Measurements from ENCODE around the gene SLC6A12. TPM values are rescaled to one million over a fixed set of nuclear protein-coding genes. Genes with fewer than 3 reads are reported as not detected.
"Not testable (repeated sequence)": the region's sequence is repeated elsewhere in the genome, so short reads cannot be mapped to it uniquely, and the experiment has no call there.

SLC6A12 gene
- total RNA-seq, 2 experiments from 2014 or later = not detected

DNA sequence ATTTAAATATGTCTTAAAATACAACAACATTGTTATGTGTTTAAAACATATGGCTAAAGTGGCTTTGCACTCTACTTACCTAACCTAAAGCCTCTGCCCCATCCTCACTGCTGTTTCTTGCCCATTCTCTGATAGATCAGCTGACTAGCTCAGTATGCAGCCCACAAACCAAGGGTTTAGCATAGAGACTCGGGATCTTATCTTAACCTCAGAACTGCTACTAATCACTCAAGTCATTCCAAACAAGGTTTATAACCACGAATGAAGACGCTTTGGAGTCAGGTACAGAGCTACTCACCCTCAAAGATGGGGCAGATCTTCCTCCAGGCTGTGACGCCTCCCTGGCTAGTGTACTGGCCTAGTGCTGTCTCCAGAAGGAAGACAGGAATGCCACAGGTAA is 29.4 kb upstream of the SLC6A12 start:
- Mint-ChIP-seq H3K4me1 (ENCODE audit: low read depth) (no peaks in the 10 kb centered on the region), H3K4me3 (no peak overlapping the region), H3K9me3 (ENCODE audit: insufficient read depth) (peaks cover 7% of the 10 kb centered on the region), H3K27ac (no peak overlapping the region), H3K27me3 (ENCODE audit: low read depth) (no peaks in the 10 kb centered on the region), H3K36me3 (ENCODE audit: low read depth) (no peaks in the 10 kb centered on the region)
- DNase-seq = no peak
- CTCF ChIA-PET = no interaction called here
- no peak for ATAC-seq
- POLR2A ChIA-PET = no interaction called here

DNA sequence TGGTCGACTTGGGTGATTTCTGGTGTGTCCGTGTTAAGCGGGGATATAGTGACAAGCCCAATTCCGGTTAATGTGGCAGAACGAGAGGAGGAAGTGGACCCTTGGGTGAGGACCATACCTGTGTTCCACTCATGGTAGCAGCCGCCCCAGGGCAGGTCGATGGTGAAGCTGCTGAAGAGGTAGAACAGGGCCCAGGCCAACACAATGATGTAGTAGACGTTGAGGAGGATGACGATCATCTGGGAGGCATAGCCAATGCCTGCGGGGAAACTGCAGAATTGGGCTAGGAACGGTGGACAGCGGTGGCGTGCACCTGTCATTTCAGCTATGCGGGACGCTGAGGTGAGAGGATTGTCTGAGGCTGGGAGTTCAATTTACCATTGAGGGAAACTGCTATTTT is 28.5 kb upstream of the SLC6A12 start:
- H3K36me3 Mint-ChIP-seq (ENCODE audit: low read depth) = no peaks in the 10 kb centered on the region
- peaks cover 4% of the 10 kb centered on the region for H3K9me3 Mint-ChIP-seq (ENCODE audit: insufficient read depth)
- no peak overlapping the region for H3K4me3 Mint-ChIP-seq

DNA sequence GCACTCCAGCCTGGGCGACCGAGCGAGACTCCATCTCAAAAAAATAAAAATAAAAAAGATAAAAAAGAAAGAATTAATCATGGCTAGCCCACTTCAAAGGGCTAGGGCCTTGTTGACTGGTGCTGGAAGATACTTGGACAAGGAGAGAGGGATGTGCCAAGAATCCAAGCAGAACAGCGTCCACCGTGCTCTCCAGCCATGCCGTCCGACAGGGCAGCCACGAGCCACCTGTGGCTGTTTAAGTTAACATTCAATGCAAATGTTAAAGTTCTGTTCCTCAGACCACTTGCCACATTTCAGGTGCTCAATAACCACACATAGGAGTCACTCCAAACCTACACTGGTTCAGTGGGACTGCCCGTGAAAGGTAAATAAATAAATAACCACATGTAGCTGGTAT is 27.3 kb upstream of the SLC6A12 start:
- Mint-ChIP-seq H3K36me3 (ENCODE audit: low read depth) (no peaks in the 10 kb centered on the region), H3K27me3 (ENCODE audit: low read depth) (no peaks in the 10 kb centered on the region)

More for the DNA sequence above, 28.5 kb upstream of the SLC6A12 start:
- Mint-ChIP-seq H3K27me3 (ENCODE audit: low read depth) (no peaks in the 10 kb centered on the region), H3K27ac (no peak overlapping the region), H3K4me1 (ENCODE audit: low read depth) (no peaks in the 10 kb centered on the region)
- no peak for DNase-seq
- CTCF ChIA-PET = interaction anchor here (0.7 kb wide), 1 partner anchor 27 kb away, joined by 3 read pairs; no protein-coding TSS in a partner anchor
- POLR2A ChIA-PET = no interaction called here
- ATAC-seq = no peak

DNA sequence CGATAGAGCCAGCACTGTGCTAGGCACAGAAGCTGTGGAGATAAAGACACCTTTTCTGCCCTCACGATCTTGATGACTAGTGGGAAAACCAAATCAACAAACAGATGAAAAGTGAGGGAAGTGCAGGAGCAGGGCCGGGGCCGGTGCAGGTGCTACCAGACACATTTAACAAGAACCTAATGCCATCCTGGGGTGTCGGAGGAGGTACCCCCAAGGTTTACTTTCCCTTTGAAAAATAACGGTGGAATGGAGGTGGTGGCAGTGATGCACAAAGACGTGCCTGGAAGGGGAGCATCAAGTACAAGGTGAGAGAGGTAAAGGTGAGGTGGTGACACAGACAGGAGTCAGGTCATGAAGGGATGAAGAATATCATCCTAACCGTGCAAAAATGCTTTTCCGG is 26.6 kb upstream of the SLC6A12 start:
- no peaks in the 10 kb centered on the region for H3K27me3 Mint-ChIP-seq (ENCODE audit: low read depth)
- DNase-seq (no peak), ATAC-seq (no peak)
- POLR2A ChIA-PET = no interaction called here
- H3K9me3 Mint-ChIP-seq (ENCODE audit: insufficient read depth) = peaks cover 12% of the 10 kb centered on the region
- CTCF ChIA-PET = no interaction called here
- no peak overlapping the region for H3K27ac Mint-ChIP-seq
- no peaks in the 10 kb centered on the region for H3K36me3 Mint-ChIP-seq (ENCODE audit: low read depth)
- H3K4me1 Mint-ChIP-seq (ENCODE audit: low read depth) = no peaks in the 10 kb centered on the region
- no peak overlapping the region for H3K4me3 Mint-ChIP-seq

More for the DNA sequence above, 27.3 kb upstream of the SLC6A12 start:
- ChIA-PET POLR2A (no interaction called here), CTCF (no interaction called here)
- no peak for DNase-seq
- H3K9me3 Mint-ChIP-seq (ENCODE audit: insufficient read depth) = peaks cover 6% of the 10 kb centered on the region
- H3K4me1 Mint-ChIP-seq (ENCODE audit: low read depth) = no peaks in the 10 kb centered on the region
- H3K27ac Mint-ChIP-seq = no peak overlapping the region
- H3K4me3 Mint-ChIP-seq = no peak overlapping the region
- no peak for ATAC-seq

DNA sequence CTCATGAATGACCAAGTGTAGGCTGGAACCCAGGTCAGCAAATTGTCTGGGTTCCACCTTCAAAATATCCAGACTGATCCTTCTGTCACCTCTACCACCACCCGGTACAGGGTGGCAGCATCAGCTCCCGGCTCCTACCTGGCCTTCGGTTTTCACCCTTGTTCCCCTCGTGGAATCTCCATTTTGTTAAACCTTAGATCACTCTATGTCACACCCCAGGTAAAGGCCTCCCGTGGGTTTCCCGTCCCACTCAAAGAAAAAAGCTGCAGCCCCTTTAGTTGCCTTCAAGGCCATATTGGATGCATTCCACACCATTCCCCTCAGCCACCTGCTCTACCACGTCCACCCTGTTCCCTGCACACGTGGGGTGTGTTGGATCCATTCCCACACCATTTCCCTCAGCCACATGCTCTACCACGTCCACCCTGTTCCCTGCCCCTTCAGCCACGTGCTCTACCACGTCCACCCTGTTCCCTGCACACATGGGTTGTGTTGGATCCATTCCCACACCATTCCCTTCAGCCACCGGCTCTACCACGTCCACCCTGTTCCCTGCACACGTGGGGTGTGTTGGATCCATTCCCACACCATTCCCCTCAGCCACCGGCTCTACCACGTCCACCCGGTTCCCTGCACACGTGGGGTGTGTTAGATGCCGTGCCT is 24.9 kb upstream of the SLC6A12 start:
- Mint-ChIP-seq H3K27ac (no peak overlapping the region), H3K4me1 (ENCODE audit: low read depth) (no peaks in the 10 kb centered on the region), H3K27me3 (ENCODE audit: low read depth) (no peaks in the 10 kb centered on the region), H3K36me3 (ENCODE audit: low read depth) (no peaks in the 10 kb centered on the region), H3K4me3 (no peak overlapping the region), H3K9me3 (ENCODE audit: insufficient read depth) (peaks cover 14% of the 10 kb centered on the region)
- no peak for ATAC-seq
- ChIA-PET CTCF (no interaction called here), POLR2A (interaction anchor here (1.6 kb wide), 1 partner anchor 19 kb away, joined by 4 read pairs; no protein-coding TSS in a partner anchor)
- no peak for DNase-seq

DNA sequence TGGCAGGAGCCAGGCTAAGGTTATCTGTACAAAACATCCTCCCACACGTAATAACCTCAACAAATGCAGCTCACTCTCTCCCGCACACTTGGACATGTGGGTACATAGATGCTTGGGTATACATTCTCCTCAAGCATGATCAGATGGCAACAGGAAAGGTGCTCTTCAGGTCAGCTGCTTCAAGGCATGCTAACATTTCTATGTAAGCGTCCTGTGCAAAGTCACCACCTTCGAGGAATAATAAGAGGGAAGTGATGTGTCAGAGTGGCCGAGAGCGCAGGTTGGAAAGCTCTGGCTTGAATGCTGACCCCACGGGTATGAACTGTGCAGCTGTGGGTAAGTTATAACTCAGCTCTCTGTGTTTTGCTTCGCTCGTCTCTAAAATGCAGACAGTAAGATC is 24.2 kb upstream of the SLC6A12 start:
- Mint-ChIP-seq H3K4me1 (ENCODE audit: low read depth) (no peaks in the 10 kb centered on the region), H3K36me3 (ENCODE audit: low read depth) (no peaks in the 10 kb centered on the region), H3K4me3 (no peak overlapping the region), H3K27ac (no peak overlapping the region), H3K27me3 (ENCODE audit: low read depth) (no peaks in the 10 kb centered on the region), H3K9me3 (ENCODE audit: insufficient read depth) (peaks cover 14% of the 10 kb centered on the region)
- ChIA-PET CTCF (no interaction called here), POLR2A (interaction anchor here (1.6 kb wide), 1 partner anchor 18 kb away, joined by 4 read pairs; no protein-coding TSS in a partner anchor)
- ATAC-seq (no peak), DNase-seq (no peak)

DNA sequence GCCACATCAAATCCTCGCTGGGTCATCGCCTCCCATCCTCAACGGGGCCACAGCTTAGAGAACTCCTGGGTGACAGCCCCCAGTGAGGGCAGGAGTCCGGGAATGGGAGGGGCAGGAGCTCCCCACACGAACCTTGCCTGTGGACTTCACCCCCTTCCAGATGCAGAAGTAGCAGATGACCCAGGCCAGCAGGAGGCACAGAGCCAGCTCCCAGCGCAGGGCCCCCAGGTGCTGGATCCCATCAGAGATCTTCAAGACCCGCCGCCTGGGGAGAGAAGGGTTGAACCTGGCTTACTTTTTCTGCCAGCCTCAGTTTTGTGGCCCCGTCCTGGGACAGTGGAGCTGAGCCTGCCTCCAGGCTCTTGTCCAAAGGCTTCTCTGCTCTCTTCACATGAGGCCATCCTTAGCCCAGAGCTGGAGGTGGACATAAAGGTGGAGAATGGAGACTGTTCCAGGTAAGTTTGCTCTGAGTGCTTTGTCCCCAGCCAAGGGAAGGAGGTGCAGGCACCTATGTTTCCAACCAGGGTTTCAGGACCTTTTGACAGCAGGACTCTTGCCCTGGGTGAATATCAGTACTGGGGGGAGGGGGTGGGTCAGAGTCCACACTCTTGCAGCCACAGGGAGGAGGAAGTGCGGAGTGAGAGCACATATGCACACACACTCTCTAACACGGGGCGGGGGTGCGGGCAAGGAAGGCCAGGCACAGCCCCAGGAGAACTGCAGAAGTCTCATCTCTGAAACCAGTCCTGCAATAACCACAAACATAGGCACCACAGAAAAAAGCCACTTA is 23.3 kb upstream of the SLC6A12 start:
- Mint-ChIP-seq H3K9me3 (ENCODE audit: insufficient read depth) (peaks cover 14% of the 10 kb centered on the region), H3K4me3 (no peak overlapping the region), H3K36me3 (ENCODE audit: low read depth) (no peaks in the 10 kb centered on the region), H3K27me3 (ENCODE audit: low read depth) (no peaks in the 10 kb centered on the region), H3K4me1 (ENCODE audit: low read depth) (no peaks in the 10 kb centered on the region), H3K27ac (no peak overlapping the region)
- ChIA-PET CTCF (interaction anchor here (1.5 kb wide), 1 partner anchor 17 kb away, joined by 3 read pairs; no protein-coding TSS in a partner anchor), POLR2A (interaction anchor here (1.6 kb wide), 1 partner anchor 17 kb away, joined by 4 read pairs; no protein-coding TSS in a partner anchor)
- DNase-seq (no peak), ATAC-seq (no peak)

DNA sequence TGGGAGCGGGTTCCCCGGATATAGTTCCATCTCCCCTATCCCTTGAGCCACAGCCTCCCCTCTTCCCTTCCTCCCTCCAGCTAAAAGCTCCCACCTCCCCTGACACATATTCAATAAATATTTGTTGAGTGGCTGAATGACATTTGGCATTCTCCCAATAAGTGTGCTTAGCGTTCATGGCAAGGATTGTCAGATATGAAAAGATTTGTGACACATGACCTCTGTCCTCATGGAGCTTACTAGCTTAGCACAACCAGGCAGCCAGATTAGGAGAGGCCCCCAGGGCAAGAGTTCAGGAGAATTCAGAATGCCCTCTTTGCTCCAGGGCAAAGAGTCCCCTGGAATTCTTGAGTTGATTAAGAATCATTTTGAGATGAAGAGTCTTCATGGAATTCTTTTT is 22.5 kb upstream of the SLC6A12 start:
- Mint-ChIP-seq H3K4me3 (no peak overlapping the region), H3K36me3 (ENCODE audit: low read depth) (no peaks in the 10 kb centered on the region), H3K27ac (no peak overlapping the region), H3K27me3 (ENCODE audit: low read depth) (no peaks in the 10 kb centered on the region), H3K4me1 (ENCODE audit: low read depth) (no peaks in the 10 kb centered on the region), H3K9me3 (ENCODE audit: insufficient read depth) (peaks cover 14% of the 10 kb centered on the region)
- ATAC-seq (no peak), DNase-seq (no peak)
- CTCF ChIA-PET = interaction anchor here (1.5 kb wide), 1 partner anchor 17 kb away, joined by 3 read pairs; no protein-coding TSS in a partner anchor
- POLR2A ChIA-PET = no interaction called here

DNA sequence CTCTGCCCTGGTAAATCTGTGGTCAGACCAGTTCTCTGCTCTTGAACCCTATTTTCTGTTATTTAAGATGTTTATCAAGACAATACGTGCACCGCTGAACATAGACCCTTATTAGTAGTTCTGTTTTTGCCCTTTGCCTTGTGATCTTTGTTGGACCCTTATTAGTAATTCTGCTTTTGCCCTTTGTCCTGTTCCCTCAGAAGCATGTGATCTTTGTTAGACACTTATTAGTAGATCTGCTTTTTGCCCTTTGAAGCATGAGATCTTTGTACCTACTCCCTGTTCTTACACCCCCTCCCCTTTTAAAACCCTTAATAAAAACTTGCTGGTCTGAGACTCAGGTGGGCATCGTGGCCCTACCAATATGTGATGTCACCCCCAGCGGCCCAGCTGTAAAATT is 22.0 kb upstream of the SLC6A12 start:
- H3K4me1 Mint-ChIP-seq (ENCODE audit: low read depth); H3K27ac Mint-ChIP-seq; H3K4me3 Mint-ChIP-seq; H3K36me3 Mint-ChIP-seq (ENCODE audit: low read depth); ATAC-seq; DNase-seq; H3K27me3 Mint-ChIP-seq (ENCODE audit: low read depth); POLR2A ChIA-PET: not testable (repeated sequence)
- CTCF ChIA-PET = interaction anchor here (1.5 kb wide), 1 partner anchor 16 kb away, joined by 3 read pairs; no protein-coding TSS in a partner anchor
- peaks cover 14% of the 10 kb centered on the region for H3K9me3 Mint-ChIP-seq (ENCODE audit: insufficient read depth)

DNA sequence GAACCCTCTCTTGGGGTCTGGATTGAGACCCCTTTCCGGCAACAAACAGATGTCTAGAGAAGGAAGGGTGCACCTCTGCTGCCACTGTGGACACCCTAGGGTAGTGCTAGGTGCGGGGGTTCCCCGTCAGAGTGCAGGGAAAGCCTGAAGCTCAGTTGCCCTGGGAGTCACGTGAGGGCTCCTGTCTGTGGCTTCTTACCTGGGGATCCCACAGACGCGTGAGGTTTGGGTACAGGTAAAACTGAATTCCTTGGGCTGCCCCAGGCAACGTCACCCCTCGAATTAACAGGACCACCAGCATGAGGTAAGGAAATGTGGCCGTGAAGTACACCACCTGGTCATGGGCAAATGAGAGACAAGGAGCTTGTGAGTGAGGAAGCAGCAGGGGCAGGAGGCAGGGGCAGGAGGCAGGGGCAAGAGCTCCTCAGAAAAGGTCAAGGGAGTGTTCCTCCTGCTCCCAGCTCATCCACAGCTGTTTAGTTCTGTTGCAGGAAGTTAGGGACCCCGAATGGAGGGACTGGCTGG is 21.0 kb upstream of the SLC6A12 start:
- H3K4me3 Mint-ChIP-seq = no peak overlapping the region
- H3K4me1 Mint-ChIP-seq (ENCODE audit: low read depth) = no peaks in the 10 kb centered on the region
- POLR2A ChIA-PET = no interaction called here
- CTCF ChIA-PET = interaction anchor here (1.5 kb wide), 1 partner anchor 15 kb away, joined by 4 read pairs; no protein-coding TSS in a partner anchor
- no peaks in the 10 kb centered on the region for H3K36me3 Mint-ChIP-seq (ENCODE audit: low read depth)
- H3K27me3 Mint-ChIP-seq (ENCODE audit: low read depth) = no peaks in the 10 kb centered on the region
- no peak overlapping the region for H3K27ac Mint-ChIP-seq
- ATAC-seq (no peak), DNase-seq (no peak)
- H3K9me3 Mint-ChIP-seq (ENCODE audit: insufficient read depth) = peaks cover 14% of the 10 kb centered on the region

DNA sequence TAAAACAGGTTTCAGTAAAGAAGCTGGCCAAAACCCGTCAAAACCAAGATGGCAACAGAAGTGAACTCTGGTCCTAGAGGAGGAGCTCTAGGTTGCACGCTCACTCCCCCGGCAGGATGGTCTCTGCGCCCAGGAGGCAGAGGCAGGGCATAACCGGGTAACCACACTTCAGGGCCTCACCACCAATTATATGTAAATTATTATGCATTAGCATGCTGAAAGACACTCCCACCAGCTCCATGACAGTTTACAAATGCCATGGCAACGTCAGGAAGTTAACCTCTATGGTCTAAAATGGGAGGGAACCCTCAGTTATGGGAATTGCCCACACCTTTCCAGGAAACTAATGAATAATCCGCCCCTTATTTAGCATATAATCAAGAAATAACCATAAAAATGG is 20.1 kb upstream of the SLC6A12 start:
- no peaks in the 10 kb centered on the region for H3K36me3 Mint-ChIP-seq (ENCODE audit: low read depth)
- ChIA-PET POLR2A (no interaction called here), CTCF (interaction anchor here (1.1 to 1.5 kb wide), 2 partner anchors 14 to 15 kb away, joined by 4 read pairs; no protein-coding TSS in a partner anchor)
- ATAC-seq (no peak), DNase-seq (no peak)
- no peaks in the 10 kb centered on the region for H3K4me1 Mint-ChIP-seq (ENCODE audit: low read depth)
- H3K4me3 Mint-ChIP-seq = no peak overlapping the region
- H3K9me3 Mint-ChIP-seq (ENCODE audit: insufficient read depth) = peaks cover 14% of the 10 kb centered on the region
- H3K27ac Mint-ChIP-seq = no peak overlapping the region
- no peaks in the 10 kb centered on the region for H3K27me3 Mint-ChIP-seq (ENCODE audit: low read depth)

DNA sequence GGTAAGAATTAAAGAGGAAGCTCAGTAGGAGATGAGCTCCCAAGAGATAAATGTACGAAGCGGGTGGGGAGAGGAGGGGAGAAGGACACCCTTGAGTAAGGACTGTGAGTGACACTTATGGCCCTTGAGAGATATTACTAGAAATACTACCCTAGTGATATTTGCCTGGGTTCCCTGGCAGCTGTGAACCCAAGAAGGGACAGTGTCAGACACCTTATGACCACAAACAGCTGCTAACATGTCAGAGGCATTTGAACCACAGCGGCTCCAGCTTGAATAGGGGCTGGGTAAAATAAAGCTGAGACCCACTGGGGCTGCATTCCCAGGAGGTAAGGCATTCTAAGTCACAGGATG is 19.6 kb upstream of the SLC6A12 start:
- no peak overlapping the region for H3K4me3 Mint-ChIP-seq
- no peaks in the 10 kb centered on the region for H3K4me1 Mint-ChIP-seq (ENCODE audit: low read depth)
- DNase-seq (no peak), ATAC-seq (no peak)
- no peak overlapping the region for H3K27ac Mint-ChIP-seq
- ChIA-PET CTCF (interaction anchor here (1.1 kb wide), 1 partner anchor 15 kb away, joined by 4 read pairs; no protein-coding TSS in a partner anchor), POLR2A (no interaction called here)
- H3K27me3 Mint-ChIP-seq (ENCODE audit: low read depth) = no peaks in the 10 kb centered on the region
- H3K9me3 Mint-ChIP-seq (ENCODE audit: insufficient read depth) = peaks cover 14% of the 10 kb centered on the region
- no peaks in the 10 kb centered on the region for H3K36me3 Mint-ChIP-seq (ENCODE audit: low read depth)

Data from activated CD8-positive, alpha-beta T cell treated with anti-CD3 and anti-CD28 coated beads, Interleukin-2, amount 10 ng/mL, durations not matched to agents 7 days and 5 days (primary cell).